HT1080 (cell line): ENCODE measurements around the gene DLL3. TPM values are rescaled to one million over a fixed set of nuclear protein-coding genes. Genes with fewer than 3 reads are reported as not detected.

Experiments used
- DNase-seq: peaks from one replicate; pipeline ENCODE4 v3.0.0-alpha.2; 2015; ENCODE audit warnings: low read depth
- total RNA-seq: library from RNA; depleted of rRNA; stranded (reverse); fragments of >200 nt; shearing (Covaris generic); gene quantifications from 2 replicates; pipeline ENCODE4 v1.2.3, GENCODE V29; 2014

Gene DLL3
- total RNA-seq, 1 experiment from 2014 or later: 1.2 TPM

GRCh38 chr19:39481229-39481545, 17.6 kb upstream of the DLL3 start:
- DNase-seq: no peak

DNA sequence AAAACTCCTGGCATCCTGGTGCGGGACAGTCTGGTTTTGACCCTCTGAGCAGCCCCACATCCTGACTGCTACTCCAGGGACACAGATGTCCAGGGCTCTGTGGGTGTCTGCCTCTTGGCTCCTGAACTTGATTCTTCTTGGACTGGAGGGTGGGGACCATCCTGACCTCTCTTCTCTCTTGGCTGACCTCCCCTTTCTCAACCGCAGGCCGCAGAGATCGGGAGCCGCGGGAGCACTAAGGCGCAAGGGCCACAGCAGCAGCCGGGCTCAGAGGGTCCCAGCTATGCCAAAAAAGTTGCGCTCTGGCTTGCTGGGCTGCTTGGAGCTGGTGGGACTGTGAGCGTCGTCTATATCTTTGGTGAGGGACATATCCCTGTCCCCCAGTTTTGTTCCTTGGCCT, 17.1 kb upstream of the DLL3 start:
- DNase-seq: no peak

DNA sequence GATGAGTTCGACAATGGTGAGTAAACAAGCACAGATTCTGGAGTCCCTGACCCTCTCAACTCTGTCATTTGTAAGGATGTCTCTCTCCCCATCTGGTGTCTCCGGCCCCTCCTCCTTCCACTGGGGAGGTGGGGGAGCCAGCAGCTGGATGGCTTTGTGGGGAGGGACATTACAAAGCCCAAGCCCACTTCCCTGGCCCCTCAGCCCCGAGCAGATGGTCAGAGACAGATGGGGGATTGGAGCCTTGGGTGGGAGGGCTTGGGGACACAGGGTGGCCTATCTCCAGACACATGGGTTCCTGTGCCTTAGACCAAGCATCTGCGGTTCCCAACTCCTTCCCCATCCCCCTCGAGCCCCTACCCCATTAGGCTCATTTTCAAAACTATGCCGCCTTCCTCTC, 15.6 kb upstream of the DLL3 start:
- no peak for DNase-seq

DNA sequence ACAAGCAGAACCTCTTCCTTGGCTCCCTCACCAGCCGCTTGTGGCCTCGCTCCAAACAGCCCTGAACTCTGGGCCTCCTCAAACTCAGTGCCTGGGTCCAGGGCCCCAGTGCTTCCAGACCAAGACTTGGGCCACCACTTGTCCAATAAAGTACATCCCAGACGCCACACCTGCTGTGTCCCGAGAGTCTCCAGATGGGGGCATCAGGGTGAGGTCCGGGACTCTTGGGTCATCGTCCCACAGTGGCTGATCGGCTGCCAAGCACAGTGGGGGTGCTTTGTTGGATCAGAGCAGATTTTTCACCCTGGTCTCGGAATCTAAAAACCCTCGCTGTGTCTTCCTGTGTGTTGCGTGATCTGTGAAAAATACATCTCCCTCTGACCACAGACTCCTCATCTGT, 9.0 kb upstream of the DLL3 start:
- DNase-seq: no peak

GRCh38 chr19:39492225-39492624, 6.5 kb upstream of the DLL3 start:
- DNase-seq: no peak

DNA sequence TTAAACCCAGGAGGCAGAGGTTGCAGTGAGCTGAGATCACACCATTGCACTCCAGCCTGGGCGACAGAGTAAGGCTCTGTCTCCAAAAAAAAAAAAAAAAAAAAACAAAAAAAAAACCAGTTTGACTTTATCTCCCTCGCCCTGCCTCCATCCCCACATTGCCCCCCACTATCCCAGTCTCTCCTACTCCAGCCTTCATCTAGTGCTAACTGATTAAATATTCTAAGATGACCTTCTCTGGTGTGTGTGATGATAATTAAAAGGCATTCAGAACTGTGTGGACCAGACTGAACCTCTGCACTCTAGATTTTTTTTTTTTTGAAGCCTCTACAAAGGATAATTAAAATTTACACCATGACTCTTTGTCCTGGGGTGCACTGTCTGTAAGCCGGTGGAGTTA, 6.0 kb upstream of the DLL3 start:
- no peak for DNase-seq

DNA sequence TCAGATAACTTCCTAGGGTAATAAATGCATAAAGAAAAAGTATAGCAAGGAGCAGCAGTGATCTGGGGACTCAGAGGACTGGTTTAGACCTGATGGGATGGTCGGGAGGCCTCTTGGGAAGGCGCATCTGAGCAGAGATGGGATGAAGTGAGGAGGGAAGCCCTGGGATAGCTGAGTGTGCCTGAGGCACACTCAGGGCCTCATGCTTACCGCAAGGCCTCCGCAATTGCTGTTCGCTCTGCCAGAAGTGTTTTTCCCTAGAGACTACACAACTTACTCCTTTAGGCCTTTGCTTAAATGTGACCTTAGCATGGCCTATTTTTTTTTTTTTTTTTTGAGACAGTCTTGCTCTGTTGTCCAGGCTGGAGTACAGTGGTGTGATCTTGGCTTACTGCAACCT, 4.1 kb upstream of the DLL3 start:
- no peak for DNase-seq

GRCh38 chr19:39496063-39496462, 2.7 kb upstream of the DLL3 start:
- DNase-seq: no peak

- DNase-seq: no peak
Measured at GRCh38 chr19:39497701-39497995, 1.1 kb upstream of the DLL3 start.

- DNase-seq: peak; percentile 31
Measured at GRCh38 chr19:39497996-39498797, 550 bp upstream of the DLL3 start.

GRCh38 chr19:39499932-39500331, 1.2 kb downstream of the DLL3 start:
- no peak for DNase-seq

DNA sequence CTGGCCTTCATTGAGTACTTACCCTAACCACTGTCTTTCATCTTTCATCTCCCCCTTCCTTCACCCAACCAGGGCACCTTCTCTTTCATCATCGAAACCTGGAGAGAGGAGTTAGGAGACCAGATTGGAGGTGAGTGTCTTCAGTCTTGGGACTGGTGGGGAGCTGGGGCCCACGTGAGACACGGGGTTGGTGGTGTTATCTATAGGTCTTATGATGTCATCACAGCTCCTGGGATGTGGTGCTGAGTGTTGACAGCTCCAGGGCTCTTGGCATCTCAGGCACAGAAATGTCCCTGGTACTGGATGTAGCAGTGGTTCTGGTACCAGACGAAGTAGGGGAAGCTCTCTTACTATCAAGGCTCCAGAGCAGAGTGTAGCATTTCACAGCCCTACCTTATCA, 1.8 kb downstream of the DLL3 start:
- DNase-seq: no peak

DNA sequence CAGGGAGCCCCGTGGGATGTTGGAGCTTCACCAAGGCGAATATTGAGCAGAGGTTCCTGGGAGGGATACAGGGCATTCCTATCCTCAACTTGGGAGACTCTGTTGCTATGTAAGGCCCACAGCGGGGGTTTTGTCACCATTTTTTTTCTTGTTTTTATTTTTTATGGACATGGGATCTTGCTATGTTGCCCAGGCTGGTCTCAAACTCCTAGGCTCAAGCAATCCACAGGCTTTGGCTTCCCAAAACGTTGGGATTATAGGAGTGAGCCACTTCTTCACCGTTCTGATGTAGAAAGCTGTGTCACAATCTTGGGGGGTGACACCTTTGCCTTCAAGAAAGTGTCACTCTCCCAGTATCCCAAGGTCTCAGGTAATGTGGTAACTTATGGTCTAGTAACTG, 2.6 kb downstream of the DLL3 start:
- DNase-seq: no peak

DNA sequence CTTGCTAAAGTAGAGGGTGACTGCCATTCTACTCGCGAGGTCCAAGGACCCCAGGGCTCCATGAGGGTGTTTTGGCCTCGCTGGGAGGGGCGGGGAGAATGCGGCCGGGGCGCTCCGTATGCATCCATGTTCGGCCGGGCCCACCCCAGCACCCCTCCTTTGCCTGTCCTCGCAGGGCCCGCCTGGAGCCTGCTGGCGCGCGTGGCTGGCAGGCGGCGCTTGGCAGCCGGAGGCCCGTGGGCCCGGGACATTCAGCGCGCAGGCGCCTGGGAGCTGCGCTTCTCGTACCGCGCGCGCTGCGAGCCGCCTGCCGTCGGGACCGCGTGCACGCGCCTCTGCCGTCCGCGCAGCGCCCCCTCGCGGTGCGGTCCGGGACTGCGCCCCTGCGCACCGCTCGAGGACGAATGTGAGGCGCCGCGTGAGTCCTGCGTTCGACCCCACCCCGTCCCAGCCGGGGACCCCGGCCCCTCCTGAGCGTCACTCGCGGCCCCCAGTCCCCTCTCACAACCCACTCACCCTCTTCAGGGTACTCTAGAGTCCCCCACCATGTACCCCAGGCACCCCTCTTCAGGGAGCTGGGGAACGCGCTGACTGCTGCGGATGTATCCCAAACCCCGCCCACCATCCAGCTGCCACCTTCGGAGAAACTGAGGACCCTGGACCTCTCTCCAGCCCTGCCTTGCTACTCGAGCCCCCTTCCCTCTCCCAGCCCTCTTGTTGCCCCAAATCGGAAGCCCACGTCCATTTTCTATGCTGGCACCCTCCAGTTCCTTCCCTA, 4.1 kb downstream of the DLL3 start:
- peak; percentile 14 for DNase-seq

- no peak for DNase-seq
Measured at GRCh38 chr19:39506598-39506943, 7.8 kb downstream of the DLL3 start.

GRCh38 chr19:39506944-39507714, 8.4 kb downstream of the DLL3 start:
- peak; percentile 51 for DNase-seq

DNA sequence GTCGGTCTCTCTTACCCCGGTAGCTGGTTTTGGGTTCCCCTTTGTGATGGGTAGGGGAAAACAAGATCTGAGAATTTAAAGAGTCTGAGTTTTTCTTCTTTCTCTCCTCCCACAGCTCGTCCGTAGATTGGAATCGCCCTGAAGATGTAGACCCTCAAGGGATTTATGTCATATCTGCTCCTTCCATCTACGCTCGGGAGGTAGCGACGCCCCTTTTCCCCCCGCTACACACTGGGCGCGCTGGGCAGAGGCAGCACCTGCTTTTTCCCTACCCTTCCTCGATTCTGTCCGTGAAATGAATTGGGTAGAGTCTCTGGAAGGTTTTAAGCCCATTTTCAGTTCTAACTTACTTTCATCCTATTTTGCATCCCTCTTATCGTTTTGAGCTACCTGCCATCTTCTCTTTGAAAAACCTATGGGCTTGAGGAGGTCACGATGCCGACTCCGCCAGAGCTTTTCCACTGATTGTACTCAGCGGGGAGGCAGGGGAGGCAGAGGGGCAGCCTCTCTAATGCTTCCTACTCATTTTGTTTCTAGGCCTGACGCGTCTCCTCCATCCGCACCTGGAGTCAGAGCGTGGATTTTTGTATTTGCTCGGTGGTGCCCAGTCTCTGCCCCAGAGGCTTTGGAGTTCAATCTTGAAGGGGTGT, 9.1 kb downstream of the DLL3 start:
- no peak for DNase-seq

- DNase-seq: no peak
Measured at GRCh38 chr19:39508629-39509028, 9.9 kb downstream of the DLL3 start.

DNA sequence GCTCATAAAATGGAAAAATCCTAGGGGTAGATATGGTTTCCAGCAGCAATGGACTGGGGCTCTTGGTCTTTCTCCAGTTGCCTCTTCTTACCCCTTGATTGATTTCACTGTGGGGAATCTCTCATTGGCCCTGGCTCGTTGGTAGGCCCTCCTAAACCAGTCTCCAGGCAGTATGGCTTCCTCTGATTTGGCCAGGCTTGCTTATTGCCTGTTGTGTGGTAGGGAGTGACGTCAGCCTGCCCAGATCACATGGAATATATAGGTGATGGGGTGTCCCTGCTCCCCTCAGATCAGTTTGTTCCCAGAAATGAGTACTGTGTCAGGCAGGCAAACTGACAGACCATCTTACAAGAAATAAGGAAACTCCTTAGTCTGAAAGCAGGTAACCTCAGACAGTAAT, 10.5 kb downstream of the DLL3 start:
- DNase-seq: no peak

GRCh38 chr19:39512988-39513387, 14.2 kb downstream of the DLL3 start:
- no peak for DNase-seq

- no peak for DNase-seq
Measured at GRCh38 chr19:39514840-39515550, 16.2 kb downstream of the DLL3 start, which contains the start of gene SELENOV. Gene SELENOV, plus strand, starts transcription at chr19:39515139. Its CDS starts 74 bp downstream, at chr19:39515213.
